Testis (tissue), 3 donors: Measurements from ENCODE around the gene OSBPL3. TPM values are rescaled to one million over a fixed set of nuclear protein-coding genes. Genes with fewer than 3 reads are reported as not detected.

ENCODE experiments used
- DNase-seq: peaks from one replicate; pipeline ENCODE4 v3.0.0-alpha.2; 2019
- H3K27ac ChIP-seq, 2 donors: fragments of 200-600 bp; sonication (generic); one replicate each; pipeline ENCODE4 v1.5.1; 2019
- H3K27me3 ChIP-seq: fragments of 200-600 bp; sonication (generic); one replicate; pipeline ENCODE4 v1.5.1; 2019
- H3K36me3 ChIP-seq: fragments of 200-600 bp; sonication (generic); one replicate; pipeline ENCODE4 v1.5.1; 2017; ENCODE audit warnings: low read depth; ENCODE audit errors: missing control alignments
- H3K4me1 ChIP-seq: fragments of 200-600 bp; sonication (generic); one replicate; pipeline ENCODE4 v1.5.1; 2019
- H3K4me3 ChIP-seq, 2 donors: fragments of 200-600 bp; sonication (generic); one replicate each; pipeline ENCODE4 v1.5.1; 2017 to 2019
- H3K9me3 ChIP-seq: fragments of 200-600 bp; sonication (generic); one replicate; pipeline ENCODE4 v1.5.1; 2017
- CTCF ChIP-seq, 3 experiments: fragments of 450-650 bp in 2 of 3; fragments of 200-600 bp in 1 of 3; sonication (generic) in 1 of 3; IDR thresholded peaks; one replicate each; pipeline ENCODE4 v1.5.1; 2016 to 2019; ENCODE audit warnings: antibody characterized with exemption in 3 of 3, mild to moderate bottlenecking in 2 of 3, moderate library complexity in 1 of 3
- POLR2A ChIP-seq: fragments of 450-650 bp; IDR thresholded peaks from one replicate; pipeline ENCODE4 v1.6.1; 2017; ENCODE audit warnings: antibody characterized with exemption, mild to moderate bottlenecking, moderate library complexity
- WGBS, 2 donors: methylation state at CpG; one replicate each; pipeline ENCODE4 v1.1.5; 2018; 5-methylcytosine and 5-hydroxymethylcytosine counted together
- intact Hi-C: fragments of 100-400 bp; cut with DNase I; formaldehyde crosslinking; loops from one replicate; pipeline ENCODE4 v1.15.1; 2023; ENCODE audit warnings: low total_unique reads
- polyA plus RNA-seq: library from polyadenylated mRNA; stranded (reverse); fragments of 350-450 nt; fragmentation: Illumina TruSeq; extraction: RNeasy Lipid Tissue Mini Kit (QIAGEN cat#74804); gene quantifications from one replicate; pipeline ENCODE4 v1.2.3, GENCODE V29; 2014; ENCODE audit warnings: low read depth, low replicate concordance; ENCODE audit not compliant: insufficient read depth
- total RNA-seq, 2 donors: library from RNA; depleted of rRNA; stranded (reverse); fragments of >200 nt; gene quantifications; one replicate each; pipeline ENCODE4 v1.2.3, GENCODE V29; 2016

OSBPL3 gene
- total and polyA plus RNA-seq, 3 donors from 2014 or later, result 5.6 to 9.4 (median 6.9) TPM

DNA sequence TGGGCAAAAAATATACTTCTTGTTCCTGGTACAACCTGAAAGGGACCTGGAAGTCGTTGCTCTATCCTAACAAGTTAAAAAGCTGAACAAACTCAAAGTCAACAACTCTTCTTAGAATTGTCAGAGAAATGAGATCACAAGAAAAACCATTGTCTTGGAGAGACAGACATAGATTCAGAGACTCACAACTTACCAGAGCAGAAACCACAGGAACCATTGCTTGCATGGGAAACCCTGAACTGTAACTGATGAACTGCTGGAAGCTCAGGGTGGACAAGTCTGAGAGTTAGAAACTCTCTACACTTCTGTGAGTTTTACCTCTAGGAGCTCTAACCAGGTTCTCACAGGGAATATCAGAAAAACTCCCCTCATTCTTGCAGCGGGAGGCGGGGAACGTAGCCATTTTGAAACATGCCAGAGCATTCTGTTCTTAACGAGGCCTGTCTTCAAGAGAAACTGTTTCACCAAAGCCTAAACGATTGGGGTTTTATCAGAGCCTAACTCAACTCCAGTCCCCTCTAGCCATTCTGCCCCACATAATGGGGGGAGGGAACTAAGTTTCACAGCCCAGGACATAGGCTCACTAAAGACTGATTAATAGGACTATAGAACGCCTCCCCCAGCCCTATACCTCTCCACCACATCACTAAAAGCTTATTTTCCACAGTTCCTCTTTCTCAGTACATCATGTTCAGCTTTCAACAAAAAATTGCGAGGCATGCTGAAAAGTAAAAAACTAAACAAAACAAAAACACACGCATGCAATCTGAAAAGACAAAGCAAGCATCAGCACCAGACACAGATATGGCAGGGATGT lies 210.8 kb downstream of the OSBPL3 start:
- Histone ChIP-seq H3K4me1 (no peaks in the 10 kb centered on the region), H3K36me3 (no peaks in the 10 kb centered on the region), H3K9me3 (no peaks in the 10 kb centered on the region), H3K27ac (no peak overlapping the region), H3K27me3 (no peaks in the 10 kb centered on the region), H3K4me3 (no peak overlapping the region)
- no peak for TF ChIP-seq POLR2A
- no peak for TF ChIP-seq CTCF (IDR thresholded peaks at IDR 0.05)
- no peak for DNase-seq
- 53 to 57% methylated on average over 9 of the region's 9 CpGs for WGBS, 2 donors
- intact Hi-C loops, result no loop called here

- Histone ChIP-seq H3K4me3 (no peak overlapping the region), H3K36me3 (no peaks in the 10 kb centered on the region), H3K9me3 (no peaks in the 10 kb centered on the region), H3K27me3 (no peaks in the 10 kb centered on the region), H3K4me1 (no peaks in the 10 kb centered on the region), H3K27ac (no peak overlapping the region)
- TF ChIP-seq CTCF (IDR thresholded peaks at IDR 0.05) (no peak), POLR2A (no peak)
- intact Hi-C loops, result no loop called here
- WGBS, 2 donors, result 70 to 83% methylated on average over 9 of the region's 9 CpGs
- no peak for DNase-seq
Measured at GRCh38 chr7:24767878-24768569, 212.0 kb downstream of the OSBPL3 start.

DNA sequence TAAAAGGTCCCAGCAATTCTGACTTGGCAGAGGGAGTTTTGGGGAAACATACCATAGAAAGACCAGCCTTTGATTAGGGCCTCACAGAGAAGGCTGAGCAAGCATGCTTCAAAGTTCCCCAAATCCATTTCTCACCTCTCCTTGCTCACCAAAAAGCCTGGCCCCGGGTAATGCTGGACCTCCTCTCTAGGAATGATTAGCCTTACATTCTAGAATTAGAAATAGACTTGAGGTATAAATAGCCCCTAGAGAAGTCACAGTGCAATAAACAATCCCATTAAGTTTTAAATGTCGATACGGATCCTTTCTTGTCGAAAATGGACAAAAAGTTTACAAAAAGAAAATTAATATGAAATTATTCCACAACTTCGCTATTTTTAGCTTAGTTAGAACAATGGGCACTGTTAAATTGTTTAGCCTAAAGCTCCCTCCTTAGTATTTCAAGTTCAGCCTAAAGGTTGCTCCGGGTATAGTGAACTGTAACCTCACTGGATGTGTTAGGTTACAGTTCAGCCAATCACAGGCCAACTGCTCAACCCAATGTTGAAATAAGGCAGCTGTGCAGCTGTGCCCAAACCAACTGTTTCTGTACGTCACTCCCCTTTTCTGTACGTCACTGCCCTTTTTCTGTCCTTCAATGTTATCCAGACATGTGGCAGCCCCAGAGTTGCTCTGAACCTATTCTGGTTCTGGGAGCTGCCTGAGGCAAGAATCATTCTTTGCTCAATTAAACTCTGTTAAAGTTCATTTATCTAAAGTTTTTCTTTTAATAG lies 214.8 kb downstream of the OSBPL3 start:
- 78 to 81% methylated on average over 8 of the region's 8 CpGs for WGBS, 2 donors
- Histone ChIP-seq H3K27ac (no peak overlapping the region), H3K36me3 (no peaks in the 10 kb centered on the region), H3K4me1 (no peaks in the 10 kb centered on the region), H3K4me3 (no peak overlapping the region), H3K9me3 (no peaks in the 10 kb centered on the region), H3K27me3 (no peaks in the 10 kb centered on the region)
- DNase-seq, result no peak
- intact Hi-C loops, result no loop called here
- TF ChIP-seq CTCF (IDR thresholded peaks at IDR 0.05) (no peak), POLR2A (no peak)

GRCh38 chr7:24764011-24764410 lies 216.0 kb downstream of the OSBPL3 start:
- Histone ChIP-seq H3K27me3 (no peaks in the 10 kb centered on the region), H3K9me3 (no peaks in the 10 kb centered on the region), H3K27ac (no peak overlapping the region), H3K4me3 (no peak overlapping the region), H3K4me1 (no peaks in the 10 kb centered on the region), H3K36me3 (no peaks in the 10 kb centered on the region)
- intact Hi-C loops, result no loop called here
- TF ChIP-seq CTCF (IDR thresholded peaks at IDR 0.05), result no peak
- no peak for TF ChIP-seq POLR2A
- WGBS, 2 donors, result 78 to 79% methylated on average over 1 of the region's 1 CpG
- DNase-seq, result no peak
